DND-41 (cell line): ENCODE data around the gene JSRP1.

Experiments
- CTCF ChIP-seq: IDR thresholded peaks from 2 replicates; pipeline ENCODE4 v1.5.1; 2012; ENCODE audit warnings: borderline replicate concordance, low read length, moderate library complexity, mild to moderate bottlenecking; ENCODE audit not compliant: poor library complexity, severe bottlenecking; ENCODE audit errors: extremely low read depth
- EZH2 ChIP-seq: IDR thresholded peaks from 3 replicates; pipeline ENCODE4 v1.6.1; 2012; ENCODE audit warnings: borderline replicate concordance, low read depth, mild to moderate bottlenecking, moderate library complexity, low read length, inconsistent platforms; ENCODE audit not compliant: severe bottlenecking

GRCh38 chr19:2270423-2271233, 14.4 kb upstream of the JSRP1 start:
- TF ChIP-seq CTCF (no peak), EZH2 (no peak)
